Neuronal stem cell (in vitro differentiated cells): ENCODE data around the gene APEH.
A peak's percentile ranks its signal among the peaks of the same experiment; 100 is the strongest.

ENCODE experiments used
- DNase-seq: peaks from one replicate; pipeline ENCODE4 v3.0.0-alpha.2; 2013; ENCODE audit warnings: low spot score
- H2AFZ ChIP-seq: one replicate; pipeline ENCODE4 v1.6.1; 2013; ENCODE audit warnings: mild to moderate bottlenecking, low read length, inconsistent platforms
- H2AK5ac ChIP-seq: 2 replicates; pipeline ENCODE4 v1.6.1; 2013; ENCODE audit warnings: low read depth, mild to moderate bottlenecking, inconsistent platforms, low read length, moderate library complexity, mixed read lengths
- H2BK120ac ChIP-seq: 2 replicates; pipeline ENCODE4 v1.6.1; 2013; ENCODE audit warnings: low read depth, mild to moderate bottlenecking, inconsistent platforms, low read length, moderate library complexity, mixed read lengths
- H2BK12ac ChIP-seq: one replicate; pipeline ENCODE4 v1.6.1; 2013; ENCODE audit warnings: low read length, inconsistent platforms
- H2BK15ac ChIP-seq: 2 replicates; pipeline ENCODE4 v1.6.1; 2013; ENCODE audit warnings: mild to moderate bottlenecking, low read length, inconsistent platforms, mixed read lengths
- H2BK5ac ChIP-seq: one replicate; pipeline ENCODE4 v1.6.1; 2013; ENCODE audit warnings: inconsistent platforms, mild to moderate bottlenecking, low read length, moderate library complexity
- H3K14ac ChIP-seq: one replicate; pipeline ENCODE4 v1.6.1; 2013; ENCODE audit warnings: low read length, inconsistent platforms
- H3K18ac ChIP-seq: 2 replicates; pipeline ENCODE4 v1.6.1; 2013; ENCODE audit warnings: low read length, inconsistent platforms
- H3K23ac ChIP-seq: 2 replicates; pipeline ENCODE4 v1.6.1; 2013; ENCODE audit warnings: low read depth, mild to moderate bottlenecking, mixed read lengths, low read length, inconsistent platforms; ENCODE audit not compliant: poor library complexity
- H3K27ac ChIP-seq: replicated peaks from 3 replicates; pipeline ENCODE4 v1.5.1; 2013; ENCODE audit warnings: low read length, inconsistent platforms
- H3K27me3 ChIP-seq, 3 experiments: 2 replicates each; pipeline ENCODE4 v1.6.1; 2013; ENCODE audit warnings: low read length in 3 of 3, mild to moderate bottlenecking in 2 of 3, inconsistent platforms in 1 of 3, low read depth in 1 of 3, mixed read lengths in 1 of 3, moderate library complexity in 1 of 3; ENCODE audit not compliant: control insufficient read depth in 3 of 3, insufficient read depth in 3 of 3
- H3K36me3 ChIP-seq, 2 donors: replicated peaks in 1 of 2; 2 replicates each; pipeline ENCODE4 v1.6.1; 2013; ENCODE audit warnings: low read length in 2 of 2; ENCODE audit not compliant: control insufficient read depth in 2 of 2, insufficient read depth in 2 of 2
- H3K4ac ChIP-seq: 2 replicates; pipeline ENCODE4 v1.6.1; 2013; ENCODE audit warnings: inconsistent platforms, mild to moderate bottlenecking, low read length, moderate library complexity
- H3K4me1 ChIP-seq, 2 donors: 1 replicate in 1 of 2; 2 replicates in 1 of 2; pipeline ENCODE4 v1.6.1; 2013; ENCODE audit warnings: low read length in 2 of 2, low read depth in 1 of 2; ENCODE audit not compliant: control insufficient read depth in 2 of 2, insufficient read depth in 1 of 2
- H3K4me2 ChIP-seq: one replicate; pipeline ENCODE4 v1.6.1; 2013; ENCODE audit warnings: mild to moderate bottlenecking, low read length, inconsistent platforms; ENCODE audit not compliant: insufficient read depth, poor library complexity, severe bottlenecking
- H3K4me3 ChIP-seq, 2 donors: 2 replicates each; pipeline ENCODE4 v1.5.1; 2013; ENCODE audit warnings: low read length in 2 of 2, mild to moderate bottlenecking in 2 of 2, inconsistent platforms in 1 of 2, moderate library complexity in 1 of 2
- H3K79me1 ChIP-seq: one replicate; pipeline ENCODE4 v1.6.1; 2013; ENCODE audit warnings: low read depth, mild to moderate bottlenecking, inconsistent platforms, low read length, moderate library complexity
- H3K9ac ChIP-seq: one replicate; pipeline ENCODE4 v1.6.1; 2013; ENCODE audit warnings: mild to moderate bottlenecking, low read depth, low read length, inconsistent platforms; ENCODE audit not compliant: poor library complexity
- H3K9me3 ChIP-seq, 2 donors: replicated peaks in 1 of 2; 2 replicates each; pipeline versions ENCODE3 to v1.6.1; 2013; ENCODE audit warnings: low read length in 2 of 2, mild to moderate bottlenecking in 2 of 2, inconsistent platforms in 1 of 2, low read depth in 1 of 2, mixed read lengths in 1 of 2, moderate library complexity in 1 of 2; ENCODE audit not compliant: control insufficient read depth in 2 of 2, insufficient read depth in 1 of 2
- H4K8ac ChIP-seq: one replicate; pipeline ENCODE4 v1.6.1; 2013; ENCODE audit warnings: low read depth, mild to moderate bottlenecking, inconsistent platforms, low read length, moderate library complexity
- H4K91ac ChIP-seq: one replicate; pipeline ENCODE4 v1.6.1; 2013; ENCODE audit warnings: low read length, low read depth, mild to moderate bottlenecking, inconsistent platforms; ENCODE audit not compliant: poor library complexity
- WGBS, 2 donors: extraction: QIAGEN DNeasy Blood & Tissue Kit; methylation state at CpG; one replicate each; pipeline ENCODE4 v1.1.7; 2013; ENCODE audit warnings: missing lambda C conversion rate in 2 of 2, mixed read lengths in 1 of 2; ENCODE audit not compliant: insufficient read length in 2 of 2, insufficient replicate concordance in 1 of 2; ENCODE audit errors: extremely low coverage in 2 of 2; 5-methylcytosine and 5-hydroxymethylcytosine counted together

The APEH gene

DNA sequence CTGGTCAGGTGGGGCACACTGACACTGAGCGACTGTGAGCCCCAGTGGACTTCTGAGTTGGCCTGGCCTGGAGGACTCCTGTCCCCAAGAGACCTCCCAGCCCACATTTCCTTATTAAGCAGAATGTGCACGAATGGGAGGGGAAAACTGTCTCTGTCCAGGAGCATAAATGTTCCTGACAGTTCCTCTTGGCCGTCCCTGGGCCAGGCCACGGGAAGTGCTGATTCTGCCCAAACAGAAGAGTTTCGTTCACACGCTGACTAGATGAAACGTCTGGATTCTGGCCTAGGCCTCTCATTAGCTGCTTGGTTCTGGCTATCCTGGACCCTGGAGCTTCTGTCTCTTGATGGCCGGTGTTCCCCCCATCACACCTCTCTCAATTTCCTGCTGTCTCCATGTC, 29.5 kb upstream of the APEH start:
- Histone ChIP-seq H3K27me3 (no peaks in the 10 kb centered on the region), H3K4me2 (no peak overlapping the region), H3K36me3 (peaks cover 0 to 20% of the 10 kb centered on the region in 2 donors), H3K27ac (no peak overlapping the region), H3K4ac (no peak overlapping the region), H3K79me1 (no peaks in the 10 kb centered on the region), H3K9me3 (peaks cover 0 to 1% of the 10 kb centered on the region in 2 donors), H3K14ac (no peak overlapping the region), H3K23ac (no peak overlapping the region), H3K4me3 (no peak overlapping the region), H2BK5ac (no peak overlapping the region), H4K91ac (no peak overlapping the region), H3K9ac (no peak overlapping the region), H2BK15ac (no peak overlapping the region), H2BK12ac (no peak overlapping the region), H2BK120ac (no peak overlapping the region), H2AK5ac (no peak overlapping the region), H4K8ac (no peak overlapping the region), H3K18ac (no peak overlapping the region), H2AFZ (no peak overlapping the region), H3K4me1 (no peaks in the 10 kb centered on the region)
- no CpG with 5 or more reads among the region's 8 CpGs for WGBS, 2 donors
- no peak for DNase-seq

DNA sequence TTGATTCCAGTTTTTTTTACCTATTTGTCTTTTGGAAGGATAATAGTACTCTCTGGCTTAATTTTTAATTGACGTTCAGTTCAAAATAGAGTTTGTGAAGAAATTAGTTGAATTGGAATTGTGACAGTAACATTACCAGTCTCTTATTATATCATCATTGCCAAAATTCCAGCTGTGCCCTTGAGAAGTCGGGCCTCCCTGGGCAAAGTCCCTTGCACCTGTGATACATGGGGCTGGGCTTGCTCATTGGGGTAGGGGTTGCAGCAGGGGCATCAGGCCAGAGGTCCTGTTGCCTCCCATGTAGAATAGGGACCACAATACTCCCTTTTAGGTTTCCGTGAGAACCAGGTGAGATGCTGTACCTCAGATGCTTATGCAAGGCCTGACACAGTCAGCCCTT, 27.9 kb upstream of the APEH start:
- Histone ChIP-seq H2AFZ (no peak overlapping the region), H3K79me1 (peaks cover 2% of the 10 kb centered on the region), H3K4ac (no peak overlapping the region), H3K18ac (no peak overlapping the region), H3K27me3 (no peaks in the 10 kb centered on the region), H3K4me1 (peaks cover 0 to 2% of the 10 kb centered on the region in 2 donors), H4K8ac (no peak overlapping the region), H2BK120ac (no peak overlapping the region), H4K91ac (no peak overlapping the region), H3K27ac (no peak overlapping the region), H3K23ac (no peak overlapping the region), H3K4me2 (no peak overlapping the region), H2BK12ac (no peak overlapping the region), H2AK5ac (no peak overlapping the region), H3K4me3 (no peak overlapping the region), H3K36me3 (peaks cover 0 to 20% of the 10 kb centered on the region in 2 donors), H3K9me3 (peaks cover 0 to 1% of the 10 kb centered on the region in 2 donors), H3K9ac (no peak overlapping the region), H3K14ac (no peak overlapping the region), H2BK5ac (peak overlapping the region; percentile 83), H2BK15ac (no peak overlapping the region)
- no peak for DNase-seq
- no CpG with 5 or more reads among the region's 3 CpGs for WGBS, 2 donors

DNA sequence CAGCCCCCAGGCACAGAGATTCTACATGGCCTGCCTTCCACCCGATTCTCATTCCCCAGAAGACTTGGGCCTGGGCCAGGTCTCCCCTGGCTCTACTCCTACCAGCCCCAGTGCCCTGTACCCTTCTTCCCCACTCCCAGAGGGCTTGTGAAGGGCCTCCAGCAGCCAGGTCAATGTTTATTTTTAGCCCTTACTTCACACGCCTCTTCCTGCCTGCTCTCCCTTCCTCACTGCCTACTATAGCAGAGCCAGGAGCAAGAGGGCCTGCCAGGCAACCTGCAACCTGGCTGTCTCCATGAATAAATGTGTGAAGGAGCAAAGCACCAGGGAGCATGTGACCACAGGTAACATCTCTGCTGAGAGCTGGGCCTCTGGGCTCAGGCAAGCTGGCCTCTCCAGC, 26.4 kb upstream of the APEH start:
- Histone ChIP-seq H3K4me3 (peak overlapping the region in 1 of 2 donors; percentile 5), H3K9me3 (peaks cover 0 to 1% of the 10 kb centered on the region in 2 donors), H3K4ac (no peak overlapping the region), H3K14ac (no peak overlapping the region), H3K4me2 (no peak overlapping the region), H2AFZ (no peak overlapping the region), H4K91ac (no peak overlapping the region), H3K4me1 (peaks cover 0 to 2% of the 10 kb centered on the region in 2 donors), H3K27me3 (no peaks in the 10 kb centered on the region), H2BK15ac (no peak overlapping the region), H2BK12ac (peak overlapping the region; percentile 69), H4K8ac (no peak overlapping the region), H3K36me3 (peaks cover 0 to 27% of the 10 kb centered on the region in 2 donors), H2BK5ac (no peak overlapping the region), H3K23ac (no peak overlapping the region), H2BK120ac (no peak overlapping the region), H3K18ac (peak overlapping the region; percentile 77), H3K27ac (no peak overlapping the region), H3K9ac (no peak overlapping the region), H2AK5ac (no peak overlapping the region), H3K79me1 (peaks cover 2% of the 10 kb centered on the region)
- no peak for DNase-seq
- no CpG with 5 or more reads among the region's 2 CpGs for WGBS, 2 donors

DNA sequence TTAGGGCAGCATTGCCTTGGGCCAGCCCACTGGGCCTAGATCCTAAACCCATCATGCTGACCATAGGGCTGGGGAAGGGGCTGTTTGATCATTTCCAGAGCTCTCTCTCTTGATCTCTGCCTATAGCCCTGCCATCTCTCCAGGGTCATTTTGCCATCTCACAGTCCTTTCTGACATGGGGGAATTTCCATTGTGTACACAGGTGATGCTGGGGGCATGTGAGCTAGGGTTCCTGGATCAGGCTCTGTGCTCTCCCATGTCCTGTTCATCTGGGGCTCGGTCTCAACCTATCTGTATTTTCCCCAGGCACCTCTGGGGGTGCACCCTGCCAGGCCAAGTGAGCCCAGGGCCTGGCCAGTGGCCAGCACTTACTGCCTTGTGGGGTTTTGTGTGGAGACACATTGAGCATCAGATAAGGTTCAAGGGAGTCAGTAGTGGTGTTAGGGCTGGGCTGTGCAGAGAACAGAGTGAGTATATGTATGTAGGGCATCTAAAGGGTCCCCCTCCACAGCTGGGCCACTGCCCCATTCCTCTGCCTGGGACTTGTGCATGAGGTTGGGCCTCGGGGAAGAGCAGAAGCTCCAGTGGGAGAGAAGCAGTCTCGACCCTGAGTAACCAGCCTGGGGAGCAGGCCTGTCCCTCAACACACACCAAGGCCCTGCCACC, 25.7 kb upstream of the APEH start:
- Histone ChIP-seq H3K9me3 (no peaks in the 10 kb centered on the region), H3K79me1 (peaks cover 2% of the 10 kb centered on the region), H2BK5ac (no peak overlapping the region), H3K4me2 (no peak overlapping the region), H3K9ac (no peak overlapping the region), H3K18ac (peak overlapping the region; percentile 70), H3K27me3 (no peaks in the 10 kb centered on the region), H2AK5ac (peak overlapping the region; percentile 58), H2BK120ac (no peak overlapping the region), H2AFZ (no peak overlapping the region), H3K14ac (peak overlapping the region; percentile 9), H3K23ac (no peak overlapping the region), H3K36me3 (peaks cover 0 to 28% of the 10 kb centered on the region in 2 donors), H4K91ac (no peak overlapping the region), H3K27ac (no peak overlapping the region), H2BK15ac (peak overlapping the region; percentile 60), H3K4me3 (no peak overlapping the region), H2BK12ac (no peak overlapping the region), H4K8ac (no peak overlapping the region), H3K4me1 (peaks cover 0 to 2% of the 10 kb centered on the region in 2 donors), H3K4ac (no peak overlapping the region)
- no peak for DNase-seq
- WGBS, 2 donors, result no CpG with 5 or more reads among the region's 3 CpGs
